CD14-positive monocyte (primary cell): Measurements from ENCODE around the gene WDR64. TPM values are rescaled to one million over a fixed set of nuclear protein-coding genes. Genes with fewer than 3 reads are reported as not detected.
"Not testable (repeated sequence)": the region's sequence is repeated elsewhere in the genome, so short reads cannot be mapped to it uniquely, and the experiment has no call there.

ENCODE experiments used
- DNase-seq, 3 donors: peaks; one replicate each; pipeline ENCODE4 v3.0.0-alpha.2; 2011 to 2022
- H2AFZ ChIP-seq: 2 replicates; pipeline ENCODE4 v1.6.0; 2012; ENCODE audit warnings: mild to moderate bottlenecking, low read depth, low read length, inconsistent platforms; ENCODE audit not compliant: insufficient read depth, poor library complexity, severe bottlenecking
- H3K27ac ChIP-seq, 2 donors: 1 replicate in 1 of 2; 2 replicates in 1 of 2; pipeline ENCODE4 v1.5.1; 2012 to 2013; ENCODE audit warnings: low read length in 2 of 2, control low read depth in 1 of 2, inconsistent platforms in 1 of 2, low read depth in 1 of 2, mild to moderate bottlenecking in 1 of 2
- H3K27me3 ChIP-seq, 2 donors: one replicate each; pipeline versions ENCODE4 v1.6.0 to v1.6.1; 2011 to 2013; ENCODE audit warnings: low read length in 2 of 2; ENCODE audit not compliant: control insufficient read depth in 2 of 2, insufficient read depth in 2 of 2
- H3K36me3 ChIP-seq, 2 donors: replicated peaks in 1 of 2; 1 replicate in 1 of 2; 2 replicates in 1 of 2; pipeline versions ENCODE4 v1.5.1 to v1.6.1; 2012 to 2013; ENCODE audit warnings: low read length in 2 of 2, control low read depth in 1 of 2, inconsistent platforms in 1 of 2, mild to moderate bottlenecking in 1 of 2; ENCODE audit not compliant: insufficient read depth in 2 of 2, control insufficient read depth in 1 of 2
- H3K4me1 ChIP-seq, 2 donors: 1 replicate in 1 of 2; 2 replicates in 1 of 2; pipeline versions ENCODE4 v1.5.1 to v1.6.1; 2012 to 2013; ENCODE audit warnings: low read length in 2 of 2, control low read depth in 1 of 2, inconsistent platforms in 1 of 2, mild to moderate bottlenecking in 1 of 2, moderate library complexity in 1 of 2; ENCODE audit not compliant: insufficient read depth in 2 of 2, control insufficient read depth in 1 of 2
- H3K4me2 ChIP-seq: replicated peaks from 2 replicates; pipeline ENCODE3; 2012; ENCODE audit warnings: low read length, moderate library complexity, mild to moderate bottlenecking; ENCODE audit not compliant: poor library complexity, severe bottlenecking; ENCODE audit errors: extremely low read depth
- H3K4me3 ChIP-seq, 3 experiments: fragments of 200-600 bp in 1 of 3; sonication (generic) in 1 of 3; replicated peaks in 1 of 3; 1 replicate in 2 of 3; 2 replicates in 1 of 3; pipeline ENCODE4 v1.5.1; 2011 to 2013; ENCODE audit warnings: low read length in 3 of 3, mild to moderate bottlenecking in 3 of 3, control low read depth in 2 of 3, low read depth in 2 of 3, inconsistent platforms in 1 of 3, moderate library complexity in 1 of 3
- H3K79me2 ChIP-seq: 2 replicates; pipeline ENCODE4 v1.6.0; 2012; ENCODE audit warnings: mild to moderate bottlenecking, control low read depth, inconsistent platforms, low read length, moderate library complexity; ENCODE audit not compliant: insufficient read depth
- H3K9ac ChIP-seq: 2 replicates; pipeline ENCODE4 v1.6.0; 2017; ENCODE audit warnings: low read length, mild to moderate bottlenecking; ENCODE audit not compliant: insufficient read depth, poor library complexity, severe bottlenecking
- H3K9me3 ChIP-seq, 2 donors: replicated peaks in 1 of 2; 1 replicate in 1 of 2; 2 replicates in 1 of 2; pipeline versions ENCODE4 v1.5.1 to v1.6.1; 2012 to 2013; ENCODE audit warnings: low read length in 2 of 2, control low read depth in 1 of 2; ENCODE audit not compliant: control insufficient read depth in 1 of 2, insufficient read depth in 1 of 2
- H4K20me1 ChIP-seq: 2 replicates; pipeline ENCODE4 v1.6.0; 2012; ENCODE audit warnings: mild to moderate bottlenecking, low read length, control low read depth, moderate library complexity; ENCODE audit not compliant: insufficient read depth
- H3K27ac Mint-ChIP-seq, 7 donors: one replicate each; pipeline ENCODE4 v1.8.0; 2020; ENCODE audit warnings: mild to moderate bottlenecking in 7 of 7, mixed read lengths in 7 of 7, moderate library complexity in 6 of 7, inconsistent platforms in 2 of 7
- H3K27me3 Mint-ChIP-seq, 3 donors: one replicate each; pipeline ENCODE4 v1.8.0; 2021 to 2022; ENCODE audit warnings: low read depth in 3 of 3, mild to moderate bottlenecking in 3 of 3, mixed read lengths in 3 of 3, moderate library complexity in 3 of 3, inconsistent platforms in 1 of 3
- H3K36me3 Mint-ChIP-seq, 2 donors: one replicate each; pipeline ENCODE4 v1.8.0; 2020; ENCODE audit warnings: mixed read lengths in 2 of 2, inconsistent platforms in 1 of 2, mild to moderate bottlenecking in 1 of 2
- H3K4me1 Mint-ChIP-seq: one replicate; pipeline ENCODE4 v1.8.0; 2020; ENCODE audit warnings: mild to moderate bottlenecking, mixed read lengths
- H3K4me3 Mint-ChIP-seq, 2 donors: one replicate each; pipeline ENCODE4 v1.8.0; 2020; ENCODE audit warnings: mild to moderate bottlenecking in 2 of 2, mixed read lengths in 2 of 2, moderate library complexity in 1 of 2
- H3K9me3 Mint-ChIP-seq, 7 donors: one replicate each; pipeline ENCODE4 v1.8.0; 2020 to 2022; ENCODE audit warnings: mixed read lengths in 7 of 7, mild to moderate bottlenecking in 6 of 7, moderate library complexity in 6 of 7, inconsistent platforms in 2 of 7
- WGBS: methylation state at CpG from one replicate; pipeline ENCODE4 v1.1.5; 2013; ENCODE audit warnings: missing lambda C conversion rate; ENCODE audit not compliant: insufficient coverage; 5-methylcytosine and 5-hydroxymethylcytosine counted together
- intact Hi-C, 2 donors: fragments of 100-400 bp; cut with micrococcal nuclease; formaldehyde crosslinking; loops; one replicate each; pipeline versions ENCODE4 v1.15.0 to v1.15.1; 2023
- polyA plus RNA-seq, 3 donors: library from polyadenylated mRNA; depleted of rRNA in 1 of 3; unstranded in 2 of 3; stranded (reverse) in 1 of 3; fragments of 300-500 nt in 2 of 3; fragments of >200 nt in 1 of 3; fragmentation: Illumina TruSeq in 2 of 3; gene quantifications; 1 replicate in 2 of 3; 2 replicates in 1 of 3; pipeline ENCODE4 v1.2.3, GENCODE V29; 2012 to 2021
- TF ChIP-seq, protein P1 (sequence below): fragments of 200-600 bp; IDR thresholded peaks from one replicate; pipeline ENCODE4 v1.8.0; 2022; ENCODE audit warnings: antibody characterized with exemption, mild to moderate bottlenecking

WDR64 gene
- polyA plus RNA-seq, 3 donors: not detected

- Histone ChIP-seq H4K20me1 (no peaks in the 10 kb centered on the region), H3K79me2 (no peaks in the 10 kb centered on the region), H3K9ac (no peak overlapping the region), H2AFZ (no peak overlapping the region), H3K27me3 (peaks cover 0 to 4% of the 10 kb centered on the region in 2 donors), H3K27ac (no peak overlapping the region), H3K4me3 (no peak overlapping the region), H3K36me3 (no peaks in the 10 kb centered on the region), H3K9me3 (no peaks in the 10 kb centered on the region), H3K4me1 (no peaks in the 10 kb centered on the region), H3K4me2 (no peak overlapping the region)
- intact Hi-C loops: no loop called here
- TF ChIP-seq, protein P1, sequence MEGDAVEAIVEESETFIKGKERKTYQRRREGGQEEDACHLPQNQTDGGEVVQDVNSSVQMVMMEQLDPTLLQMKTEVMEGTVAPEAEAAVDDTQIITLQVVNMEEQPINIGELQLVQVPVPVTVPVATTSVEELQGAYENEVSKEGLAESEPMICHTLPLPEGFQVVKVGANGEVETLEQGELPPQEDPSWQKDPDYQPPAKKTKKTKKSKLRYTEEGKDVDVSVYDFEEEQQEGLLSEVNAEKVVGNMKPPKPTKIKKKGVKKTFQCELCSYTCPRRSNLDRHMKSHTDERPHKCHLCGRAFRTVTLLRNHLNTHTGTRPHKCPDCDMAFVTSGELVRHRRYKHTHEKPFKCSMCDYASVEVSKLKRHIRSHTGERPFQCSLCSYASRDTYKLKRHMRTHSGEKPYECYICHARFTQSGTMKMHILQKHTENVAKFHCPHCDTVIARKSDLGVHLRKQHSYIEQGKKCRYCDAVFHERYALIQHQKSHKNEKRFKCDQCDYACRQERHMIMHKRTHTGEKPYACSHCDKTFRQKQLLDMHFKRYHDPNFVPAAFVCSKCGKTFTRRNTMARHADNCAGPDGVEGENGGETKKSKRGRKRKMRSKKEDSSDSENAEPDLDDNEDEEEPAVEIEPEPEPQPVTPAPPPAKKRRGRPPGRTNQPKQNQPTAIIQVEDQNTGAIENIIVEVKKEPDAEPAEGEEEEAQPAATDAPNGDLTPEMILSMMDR: no peak
- no peak overlapping the region for H3K4me3 Mint-ChIP-seq
- H3K27ac Mint-ChIP-seq: no peak overlapping the region
- peaks cover 1 to 12% (median 7%) of the 10 kb centered on the region in 3 donors for H3K27me3 Mint-ChIP-seq
- no CpG with 5 or more reads among the region's 3 CpGs for WGBS
- no peaks in the 10 kb centered on the region for H3K4me1 Mint-ChIP-seq
- DNase-seq: no peak
- no peaks in the 10 kb centered on the region for H3K36me3 Mint-ChIP-seq
- peaks cover 0 to 8% (median 2%) of the 10 kb centered on the region in 7 donors for H3K9me3 Mint-ChIP-seq
Observed at GRCh38 chr1:241679961-241680360, 27.9 kb downstream of the WDR64 start.

GRCh38 chr1:241681861-241682448, 29.9 kb downstream of the WDR64 start:
- H3K4me3 ChIP-seq, H3K27me3 ChIP-seq, H3K4me3 Mint-ChIP-seq, H4K20me1 ChIP-seq, H3K36me3 ChIP-seq, H3K4me1 ChIP-seq, DNase-seq, H3K36me3 Mint-ChIP-seq, H3K79me2 ChIP-seq, H3K9me3 Mint-ChIP-seq, H2AFZ ChIP-seq, intact Hi-C loops, H3K4me1 Mint-ChIP-seq, H3K27ac ChIP-seq, H3K9ac ChIP-seq, H3K4me2 ChIP-seq, H3K27ac Mint-ChIP-seq, H3K9me3 ChIP-seq: not testable (repeated sequence)
- 100% methylated on average over 1 of the region's 4 CpGs for WGBS
- H3K27me3 Mint-ChIP-seq: peaks cover 1 to 12% (median 9%) of the 10 kb centered on the region in 3 donors
